Fibroblast of villous mesenchyme (primary cell): ENCODE measurements around the gene PRR20E. TPM values are rescaled to one million over a fixed set of nuclear protein-coding genes. Genes with fewer than 3 reads are reported as not detected.
"Not testable (repeated sequence)": the region's sequence is repeated elsewhere in the genome, so short reads cannot be mapped to it uniquely, and the experiment has no call there.

Experiments
- DNase-seq: peaks from one replicate; pipeline ENCODE4 v3.0.0-alpha.2; 2010; ENCODE audit warnings: low read depth
- H3K4me3 ChIP-seq: 2 replicates; pipeline ENCODE4 v1.5.1; 2011; ENCODE audit warnings: low read depth, mild to moderate bottlenecking, low read length
- total RNA-seq: library from RNA; depleted of rRNA; stranded (reverse); fragments of >200 nt; gene quantifications from 2 replicates; pipeline ENCODE4 v1.2.3, GENCODE V29; 2012
- TF ChIP-seq, protein P1 (sequence below): IDR thresholded peaks from 2 replicates; pipeline ENCODE4 v1.5.1; 2012; ENCODE audit warnings: low read depth, mild to moderate bottlenecking, low read length; ENCODE audit not compliant: insufficient read depth

Gene PRR20E
- total RNA-seq, result not detected in 2 replicates

GRCh38 chr13:57166897-57167296, at the start of gene PRR20E:
Gene PRR20E, plus strand, starts transcription at chr13:57167197. Its CDS starts 387 bp downstream, at chr13:57167584.
- not testable (repeated sequence) for H3K4me3 ChIP-seq, DNase-seq

DNA sequence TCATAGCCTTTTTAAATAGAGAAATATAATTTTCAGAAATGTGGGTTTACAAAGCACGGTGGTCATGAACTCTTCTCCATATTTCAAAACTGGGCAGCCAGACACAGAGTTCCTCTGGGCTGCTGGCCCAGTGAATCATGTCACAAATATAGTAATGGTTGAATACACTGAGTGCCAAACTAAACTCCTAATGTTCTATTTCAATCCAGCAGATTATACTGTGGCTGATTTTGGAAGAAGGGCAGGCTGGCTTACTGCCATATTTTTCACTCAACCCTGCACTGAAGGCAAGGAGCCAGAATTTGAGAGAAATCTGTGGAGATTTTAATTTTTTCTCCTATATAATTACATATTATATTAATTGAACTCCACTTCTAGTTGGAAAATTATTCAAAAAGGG, 43.3 kb upstream of the PRR20E start:
- TF ChIP-seq, protein P1, sequence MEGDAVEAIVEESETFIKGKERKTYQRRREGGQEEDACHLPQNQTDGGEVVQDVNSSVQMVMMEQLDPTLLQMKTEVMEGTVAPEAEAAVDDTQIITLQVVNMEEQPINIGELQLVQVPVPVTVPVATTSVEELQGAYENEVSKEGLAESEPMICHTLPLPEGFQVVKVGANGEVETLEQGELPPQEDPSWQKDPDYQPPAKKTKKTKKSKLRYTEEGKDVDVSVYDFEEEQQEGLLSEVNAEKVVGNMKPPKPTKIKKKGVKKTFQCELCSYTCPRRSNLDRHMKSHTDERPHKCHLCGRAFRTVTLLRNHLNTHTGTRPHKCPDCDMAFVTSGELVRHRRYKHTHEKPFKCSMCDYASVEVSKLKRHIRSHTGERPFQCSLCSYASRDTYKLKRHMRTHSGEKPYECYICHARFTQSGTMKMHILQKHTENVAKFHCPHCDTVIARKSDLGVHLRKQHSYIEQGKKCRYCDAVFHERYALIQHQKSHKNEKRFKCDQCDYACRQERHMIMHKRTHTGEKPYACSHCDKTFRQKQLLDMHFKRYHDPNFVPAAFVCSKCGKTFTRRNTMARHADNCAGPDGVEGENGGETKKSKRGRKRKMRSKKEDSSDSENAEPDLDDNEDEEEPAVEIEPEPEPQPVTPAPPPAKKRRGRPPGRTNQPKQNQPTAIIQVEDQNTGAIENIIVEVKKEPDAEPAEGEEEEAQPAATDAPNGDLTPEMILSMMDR, result no peak
- H3K4me3 ChIP-seq, result no peak overlapping the region
- no peak for DNase-seq

DNA sequence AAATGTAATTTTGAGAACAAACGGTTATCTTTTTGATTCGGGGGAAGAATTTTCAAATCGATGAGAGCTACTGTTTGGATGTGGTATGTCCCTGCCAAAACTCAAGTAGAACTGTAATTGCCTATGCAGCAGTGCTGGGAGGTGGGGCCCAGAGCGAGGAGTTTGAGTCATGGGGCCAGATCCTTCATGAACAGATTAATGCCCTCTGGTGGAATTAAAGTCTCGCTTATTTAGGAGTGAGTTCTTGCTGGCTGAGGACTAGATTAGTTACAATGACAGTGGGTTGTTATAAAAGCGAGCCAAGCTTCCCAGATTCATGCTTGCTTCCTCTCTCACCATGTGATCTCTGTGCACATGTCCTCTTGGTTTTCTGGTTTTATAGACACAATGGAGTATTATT, 38.1 kb upstream of the PRR20E start:
- no peak overlapping the region for H3K4me3 ChIP-seq
- DNase-seq, result no peak
- TF ChIP-seq, protein P1, result no peak

- no peak overlapping the region for H3K4me3 ChIP-seq
- no peak for DNase-seq
- TF ChIP-seq, protein P1, result no peak
Observed at GRCh38 chr13:57136093-57136492, 30.9 kb upstream of the PRR20E start.

DNA sequence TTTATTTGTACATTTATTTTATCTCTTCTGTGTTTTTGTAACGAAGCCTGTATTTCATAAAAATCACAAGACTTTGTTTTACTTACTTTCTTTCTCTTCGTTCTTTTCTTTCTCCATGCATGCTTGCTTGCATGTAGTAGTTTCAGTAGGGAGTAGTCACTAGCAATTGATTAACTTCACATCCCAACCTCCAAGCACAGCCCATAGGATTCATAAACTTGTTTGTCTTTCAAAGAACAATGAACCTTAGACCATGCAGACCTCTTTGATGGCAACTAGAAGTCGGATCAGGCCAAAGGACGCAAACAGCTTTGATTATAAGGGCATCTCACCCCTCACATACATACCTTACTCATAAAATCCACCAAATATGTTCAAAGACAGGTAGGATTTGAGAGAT, 29.4 kb upstream of the PRR20E start:
- TF ChIP-seq, protein P1, result no peak
- H3K4me3 ChIP-seq, result no peak overlapping the region
- no peak for DNase-seq

DNA sequence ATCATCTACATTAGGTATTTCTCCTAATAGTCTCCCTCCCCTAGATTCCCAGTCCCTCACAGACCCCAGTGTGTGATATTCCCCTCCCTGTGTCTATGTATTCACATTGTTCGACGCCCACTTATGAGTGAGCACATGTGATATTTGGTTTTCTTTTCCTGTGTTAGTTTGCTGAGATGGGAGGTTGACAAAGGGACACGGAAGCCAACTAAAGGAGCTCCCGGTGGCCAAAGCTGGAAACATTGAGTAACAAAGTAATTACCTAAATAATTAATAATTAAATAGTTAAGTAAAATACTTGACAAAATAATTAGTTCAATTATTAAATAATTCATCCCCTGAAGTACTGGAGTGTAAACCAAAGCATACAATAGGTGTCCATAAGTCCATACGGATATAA, 28.0 kb upstream of the PRR20E start:
- DNase-seq, result no peak
- TF ChIP-seq, protein P1, result no peak

DNA sequence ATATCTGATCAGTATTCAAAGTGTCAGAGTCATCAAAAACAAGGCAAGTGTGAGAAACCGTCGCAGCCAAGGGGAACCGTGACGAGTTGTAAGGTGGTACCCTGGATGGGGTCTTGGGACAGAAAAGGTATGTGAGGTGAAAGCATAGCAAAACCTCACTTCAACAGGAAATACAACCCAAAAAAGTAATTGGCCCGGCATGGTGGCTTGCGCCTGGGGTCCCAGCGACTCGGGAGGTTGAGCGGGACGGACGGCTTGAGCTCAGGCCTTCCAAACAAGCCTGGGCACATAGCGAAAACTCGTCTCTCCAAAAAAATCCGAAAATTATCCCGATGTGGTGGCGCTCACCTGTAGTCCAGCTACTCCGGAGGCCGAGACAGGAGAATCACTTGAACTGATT, 27.2 kb upstream of the PRR20E start:
- not testable (repeated sequence) for DNase-seq, H3K4me3 ChIP-seq

More for the DNA sequence above, 28.0 kb upstream of the PRR20E start:
- H3K4me3 ChIP-seq, result no peak overlapping the region

DNA sequence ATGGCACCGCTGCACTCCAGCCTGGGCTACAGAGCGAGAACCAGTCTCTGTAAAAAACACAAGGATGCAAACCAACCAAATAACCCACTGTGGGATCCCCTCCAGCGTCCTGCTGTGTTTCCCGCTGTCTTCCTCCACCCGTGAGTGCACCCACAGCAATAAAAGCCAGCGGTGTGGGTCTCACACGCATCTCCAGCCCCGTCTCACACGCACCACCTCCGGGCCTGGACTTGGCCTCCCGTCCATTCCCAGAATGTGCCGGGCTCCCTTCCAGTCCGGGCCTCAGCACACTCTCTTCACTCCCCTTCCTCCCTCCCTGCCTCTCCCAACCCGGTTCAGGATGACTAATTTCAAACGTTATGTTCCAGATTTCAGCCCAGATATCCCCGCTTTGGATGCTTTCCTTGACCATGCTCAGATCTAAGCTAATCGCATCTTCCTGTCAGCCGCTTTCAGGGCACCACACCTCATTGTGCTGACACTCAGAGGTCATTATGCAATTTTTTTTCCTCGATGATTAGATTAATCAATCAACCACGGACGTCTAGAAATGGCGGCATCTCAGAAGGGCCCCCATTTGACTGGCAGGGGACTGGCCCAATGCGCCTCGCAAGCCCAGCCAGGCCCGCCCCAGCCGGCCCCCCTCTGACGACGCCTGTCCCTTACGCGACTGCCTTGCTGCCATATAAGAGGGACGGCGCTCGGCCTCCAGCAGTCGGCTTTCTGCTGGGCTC, 26.6 kb upstream of the PRR20E start, which contains the start of gene PRR20A:
PRR20A (plus strand) TSS at position 684 of the 734 bp plus-strand sequence. CDS start 387 bp downstream, outside the sequence.
- not testable (repeated sequence) for DNase-seq, H3K4me3 ChIP-seq

GRCh38 chr13:57147188-57147587, 19.8 kb upstream of the PRR20E start, which contains the start of gene PRR20B:
Gene PRR20B, plus strand, starts transcription at chr13:57147488. Its CDS starts 387 bp downstream, at chr13:57147875.
- not testable (repeated sequence) for DNase-seq, H3K4me3 ChIP-seq

DNA sequence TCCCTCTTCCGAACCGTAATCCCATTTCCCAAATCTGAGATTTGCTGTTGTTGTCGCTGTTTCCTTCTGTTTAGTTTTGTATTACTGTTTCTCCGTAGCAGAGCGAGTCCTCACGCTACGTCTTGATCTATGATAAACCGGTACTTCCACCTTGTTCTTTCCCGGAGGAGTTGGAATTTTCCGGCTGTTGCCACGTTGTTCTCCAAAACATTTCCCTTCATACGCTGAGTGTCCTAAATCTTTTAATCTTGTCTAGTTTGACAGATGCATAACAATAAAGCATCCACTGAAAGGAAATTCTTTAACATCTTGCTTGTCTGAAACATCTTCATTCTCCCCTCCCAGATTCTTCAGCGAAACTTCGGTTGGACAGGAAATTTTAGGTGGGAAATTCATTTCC, 18.9 kb upstream of the PRR20E start:
- not testable (repeated sequence) for DNase-seq, H3K4me3 ChIP-seq

DNA sequence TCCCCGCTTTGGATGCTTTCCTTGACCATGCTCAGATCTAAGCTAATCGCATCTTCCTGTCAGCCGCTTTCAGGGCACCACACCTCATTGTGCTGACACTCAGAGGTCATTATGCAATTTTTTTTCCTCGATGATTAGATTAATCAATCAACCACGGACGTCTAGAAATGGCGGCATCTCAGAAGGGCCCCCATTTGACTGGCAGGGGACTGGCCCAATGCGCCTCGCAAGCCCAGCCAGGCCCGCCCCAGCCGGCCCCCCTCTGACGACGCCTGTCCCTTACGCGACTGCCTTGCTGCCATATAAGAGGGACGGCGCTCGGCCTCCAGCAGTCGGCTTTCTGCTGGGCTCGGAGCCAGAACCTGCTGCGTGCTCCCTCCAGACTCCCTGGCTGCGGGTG, 13.2 kb upstream of the PRR20E start, which contains the start of gene PRR20C:
PRR20C (plus strand) TSS at position 301 of the 400 bp plus-strand sequence. CDS start 387 bp downstream, outside the sequence.
- DNase-seq, H3K4me3 ChIP-seq: not testable (repeated sequence)

- not testable (repeated sequence) for DNase-seq, H3K4me3 ChIP-seq
Observed at GRCh38 chr13:57160332-57160731, 6.7 kb upstream of the PRR20E start, which contains the start of gene PRR20D. Gene PRR20D, plus strand, starts transcription at chr13:57160632. Its CDS starts 387 bp downstream, at chr13:57161019.
